T-helper 9 cell (primary cell): Measurements from ENCODE around the gene CACNA2D3.

ENCODE experiments used
- DNase-seq: peaks from one replicate; pipeline ENCODE4 v3.0.0-alpha.2; 2020

CACNA2D3 gene

DNA sequence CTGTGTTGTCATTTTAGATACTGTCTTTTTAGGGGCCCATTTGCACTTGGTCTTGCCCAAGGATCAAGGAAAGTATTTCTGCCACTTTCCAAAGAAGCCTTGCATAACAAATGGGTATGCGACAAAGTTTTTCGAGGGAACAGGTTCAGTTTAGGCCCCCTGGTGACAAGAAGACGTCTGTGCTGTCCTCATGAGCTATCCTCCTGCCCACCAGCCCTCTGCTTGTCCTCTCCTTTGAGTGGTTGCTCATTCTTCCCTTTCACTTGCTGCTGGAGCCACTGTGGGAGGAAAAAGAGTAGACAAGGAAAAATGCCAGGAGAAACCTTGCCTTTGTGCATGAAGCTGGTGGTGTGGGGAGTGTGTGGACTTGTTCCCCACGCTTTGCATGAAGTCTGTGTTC, 171.9 kb downstream of the CACNA2D3 start:
- DNase-seq: no peak

GRCh38 chr3:54296531-54296930, 174.2 kb downstream of the CACNA2D3 start:
- no peak for DNase-seq

GRCh38 chr3:54299169-54299935, 177.0 kb downstream of the CACNA2D3 start:
- DNase-seq: no peak

DNA sequence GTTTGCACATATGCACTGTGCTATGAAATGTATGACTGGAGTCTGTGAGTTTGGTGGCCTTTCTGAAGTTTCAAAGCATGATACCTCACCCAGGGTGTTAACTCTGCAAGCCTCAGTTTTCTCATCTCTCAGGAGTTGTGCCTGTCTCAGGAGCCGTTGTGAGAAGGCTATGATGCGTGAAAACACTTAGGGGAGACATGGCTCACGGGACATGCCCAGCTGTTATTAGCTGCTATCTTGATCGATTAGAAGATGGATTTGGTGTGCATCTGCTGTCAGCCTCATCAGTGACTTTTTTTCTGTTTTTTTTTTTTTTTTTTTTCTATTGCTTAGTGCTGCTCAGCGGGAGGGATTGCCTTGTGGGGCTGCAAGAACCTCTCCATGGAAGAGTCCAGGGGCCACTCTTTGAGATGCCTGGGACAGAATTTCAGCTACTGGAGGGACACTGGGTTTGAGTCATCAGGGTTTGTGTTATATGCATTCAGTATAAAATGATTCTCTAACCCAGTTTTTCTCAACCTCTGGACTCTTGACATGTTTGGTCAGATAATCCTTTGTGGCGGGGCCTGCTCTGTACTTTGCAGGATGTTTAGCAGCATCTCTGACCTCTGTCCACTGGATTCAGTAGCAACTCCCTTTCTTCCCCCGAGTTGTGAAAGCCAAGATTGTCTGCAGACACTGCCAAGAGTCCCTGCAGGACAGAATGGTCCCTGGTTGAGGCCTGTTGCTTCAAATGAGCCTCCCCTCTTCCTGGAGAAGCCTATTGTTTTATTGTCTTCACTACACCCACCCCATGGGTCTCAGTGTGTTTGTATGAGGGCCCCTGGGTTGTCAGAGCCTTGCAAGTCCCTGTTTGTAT, 181.4 kb downstream of the CACNA2D3 start:
- no peak for DNase-seq

DNA sequence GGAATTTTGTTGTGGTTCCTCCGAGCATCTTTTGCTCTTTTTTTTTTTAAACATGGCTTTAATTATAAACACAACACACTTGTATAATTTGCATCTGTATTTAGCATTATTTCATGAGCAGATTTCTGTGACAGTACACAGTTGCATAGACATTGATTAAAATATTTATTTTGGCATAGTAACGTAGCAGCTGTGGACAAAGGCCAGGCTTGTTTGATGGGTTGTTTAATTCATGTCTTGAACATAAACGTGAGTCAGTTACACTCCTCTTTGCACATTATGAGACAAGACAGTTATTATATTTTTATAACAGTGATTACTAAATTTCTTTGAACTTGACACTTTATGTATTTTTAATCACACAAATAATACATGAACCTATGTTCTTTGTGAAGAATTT, 182.5 kb downstream of the CACNA2D3 start:
- no peak for DNase-seq

GRCh38 chr3:54305409-54306099, 183.2 kb downstream of the CACNA2D3 start:
- DNase-seq: no peak

- no peak for DNase-seq
These were observed 185.3 kb downstream of the CACNA2D3 start for GRCh38 chr3:54307566-54308180.

DNA sequence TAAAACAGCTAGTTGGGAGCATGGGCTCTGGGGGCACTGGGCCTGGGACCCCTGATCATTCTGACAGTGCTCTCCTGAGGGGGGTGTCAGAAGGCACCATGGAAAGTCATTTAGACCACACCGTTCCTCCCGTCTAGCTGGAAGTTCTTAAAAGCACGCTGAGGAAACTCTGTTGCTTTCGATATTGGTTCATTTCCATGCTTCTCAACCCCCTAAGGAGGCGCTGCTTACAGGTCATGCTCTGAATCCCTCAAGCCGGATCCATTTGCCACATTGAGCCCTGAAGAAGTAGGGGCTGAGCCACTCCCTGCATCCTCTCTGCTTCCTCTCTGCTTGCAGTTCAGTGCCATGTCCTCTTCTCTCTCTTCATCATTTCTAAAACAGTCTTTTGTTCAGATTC, 187.2 kb downstream of the CACNA2D3 start:
- no peak for DNase-seq

GRCh38 chr3:54311211-54311747, 188.9 kb downstream of the CACNA2D3 start:
- DNase-seq: no peak

GRCh38 chr3:54312156-54312899, 190.0 kb downstream of the CACNA2D3 start:
- no peak for DNase-seq

DNA sequence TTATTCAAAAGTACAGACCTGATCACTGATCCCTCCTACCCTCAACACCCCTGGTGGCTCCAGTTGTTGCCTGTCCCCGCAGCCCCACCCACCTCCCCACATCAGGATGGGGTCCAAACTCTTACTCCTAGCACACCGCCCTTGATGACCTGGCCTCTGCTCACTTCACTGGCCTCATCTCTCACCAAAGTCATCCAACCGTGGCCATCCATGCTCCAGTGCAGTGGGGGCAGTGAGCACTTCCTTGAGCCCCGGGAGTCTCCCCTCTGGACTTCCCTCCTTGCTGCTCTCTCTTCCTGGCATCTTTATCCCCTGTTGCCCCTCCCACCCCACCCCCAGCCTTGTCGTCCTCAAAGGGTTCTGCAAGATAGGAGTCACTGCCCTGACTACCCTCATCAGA, 191.1 kb downstream of the CACNA2D3 start:
- no peak for DNase-seq

DNA sequence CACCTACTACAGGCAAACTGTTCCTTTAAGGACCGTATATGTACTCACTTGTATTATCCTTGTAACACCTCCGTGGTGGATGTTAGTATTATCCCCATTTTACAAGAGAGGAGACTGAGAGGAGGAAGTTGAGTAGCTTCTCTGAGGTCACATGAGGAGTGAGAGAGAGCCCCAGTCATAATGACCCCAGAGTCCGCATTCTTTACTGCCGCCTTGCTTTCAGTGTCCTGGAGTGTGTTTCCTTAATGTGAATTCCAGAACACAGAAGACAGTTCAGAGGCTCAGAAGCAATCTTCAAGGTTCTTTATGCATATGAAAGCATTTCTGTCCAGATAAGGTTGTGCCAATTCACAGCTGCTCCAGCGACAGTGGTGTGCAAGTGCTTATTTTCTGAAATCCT, 199.2 kb downstream of the CACNA2D3 start:
- no peak for DNase-seq

GRCh38 chr3:54322354-54322753, 200.0 kb downstream of the CACNA2D3 start:
- DNase-seq: no peak

- DNase-seq: no peak
These were observed 201.8 kb downstream of the CACNA2D3 start for GRCh38 chr3:54324103-54324502.

- DNase-seq: no peak
These were observed 204.6 kb downstream of the CACNA2D3 start for GRCh38 chr3:54326951-54327350.

- no peak for DNase-seq
These were observed 209.0 kb downstream of the CACNA2D3 start for GRCh38 chr3:54331341-54331740.

GRCh38 chr3:54337846-54338245, 215.5 kb downstream of the CACNA2D3 start:
- DNase-seq: no peak

DNA sequence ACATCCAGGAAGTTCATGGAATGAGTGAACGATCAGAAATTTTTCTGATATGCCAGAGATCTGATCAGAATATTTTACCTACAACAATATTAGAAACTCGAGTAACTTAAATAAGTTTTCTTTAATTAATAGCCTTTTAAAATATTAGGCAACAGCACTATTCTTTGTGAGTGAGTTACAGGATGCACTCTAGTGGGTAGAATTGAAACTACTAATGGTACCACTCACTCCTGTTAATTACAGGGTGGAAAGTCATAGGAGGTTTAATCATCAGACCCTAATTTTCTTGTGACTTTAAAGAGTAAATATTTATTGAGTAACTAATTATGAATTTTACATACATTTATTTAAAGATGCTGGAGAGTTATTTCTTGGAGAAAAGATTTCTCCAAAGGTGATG, 217.3 kb downstream of the CACNA2D3 start:
- DNase-seq: no peak

GRCh38 chr3:54341811-54342210, 219.5 kb downstream of the CACNA2D3 start:
- DNase-seq: no peak

- DNase-seq: no peak
These were observed 220.3 kb downstream of the CACNA2D3 start for GRCh38 chr3:54342676-54343075.

GRCh38 chr3:54343495-54343894, 221.1 kb downstream of the CACNA2D3 start:
- DNase-seq: no peak
